Adrenal gland (tissue), 12 donors: ENCODE results near the gene VAPA. TPM values are rescaled to one million over a fixed set of nuclear protein-coding genes. Genes with fewer than 3 reads are reported as not detected.

Source experiments
- DNase-seq, 7 donors: peaks; one replicate each; pipeline ENCODE4 v3.0.0-alpha.2; 2019 to 2020
- H3K27ac ChIP-seq, 5 donors: fragments of 200-600 bp; sonication (generic) in 4 of 5; 1 replicate in 3 of 5; 2 replicates in 2 of 5; pipeline versions ENCODE4 v1.5.1 to v1.8.0; 2016 to 2020; ENCODE audit warnings: mild to moderate bottlenecking in 1 of 5
- H3K27me3 ChIP-seq: fragments of 200-600 bp; 2 replicates; pipeline ENCODE4 v1.8.0; 2021
- H3K36me3 ChIP-seq, 2 donors: fragments of 200-600 bp; replicated peaks in 1 of 2; 1 replicate in 1 of 2; 2 replicates in 1 of 2; pipeline versions ENCODE4 v1.5.1 to v1.8.0; 2018 to 2022
- H3K4me1 ChIP-seq, 2 donors: fragments of 200-600 bp; replicated peaks in 1 of 2; 1 replicate in 1 of 2; 2 replicates in 1 of 2; pipeline versions ENCODE4 v1.5.1 to v1.8.0; 2018 to 2021
- H3K4me3 ChIP-seq, 4 donors: fragments of 200-600 bp; sonication (generic) in 3 of 4; one replicate each; pipeline ENCODE4 v1.5.1; 2016 to 2018
- H3K9me3 ChIP-seq, 3 donors: fragments of 200-600 bp; sonication (generic) in 1 of 3; replicated peaks in 1 of 3; 1 replicate in 2 of 3; 2 replicates in 1 of 3; pipeline versions ENCODE4 v1.5.1 to v1.8.0; 2016 to 2021
- CTCF ChIP-seq, 6 experiments: fragments of 450-650 bp in 4 of 6; fragments of 200-600 bp in 2 of 6; sonication (generic) in 1 of 6; IDR thresholded peaks; 1 replicate in 5 of 6; 2 replicates in 1 of 6; pipeline versions ENCODE4 v1.5.1 to v1.8.0; 2016 to 2021; ENCODE audit warnings: antibody characterized with exemption in 6 of 6, mild to moderate bottlenecking in 2 of 6, moderate library complexity in 1 of 6
- POLR2A ChIP-seq, 2 donors: fragments of 450-650 bp; IDR thresholded peaks; one replicate each; pipeline ENCODE4 v1.6.1; 2017; ENCODE audit warnings: antibody characterized with exemption in 2 of 2, mild to moderate bottlenecking in 2 of 2, moderate library complexity in 1 of 2
- WGBS, 4 donors: extraction: QIAGEN DNeasy Blood & Tissue Kit in 2 of 4; methylation state at CpG; one replicate each; pipeline versions ENCODE4 v1.1.5 to v1.1.7; 2013 to 2017; 5-methylcytosine and 5-hydroxymethylcytosine counted together
- intact Hi-C, 2 donors: fragments of 100-400 bp; cut with DNase I; formaldehyde crosslinking; loops; one replicate each; pipeline versions ENCODE4 v1.14.1 to v1.15.0; 2022 to 2023
- polyA plus RNA-seq, 3 donors: library from polyadenylated mRNA; stranded (reverse); fragments of 200-250 nt in 2 of 3; fragments of 350-450 nt in 1 of 3; fragmentation: Illumina TruSeq in 1 of 3; extraction: RNeasy Lipid Tissue Mini Kit (QIAGEN cat#74804) in 1 of 3; gene quantifications; one replicate each; pipeline ENCODE4 v1.2.3, GENCODE V29; 2013 to 2014
- total RNA-seq, 9 donors: library from RNA; depleted of rRNA in 4 of 9; stranded (reverse); fragments of >200 nt in 4 of 9; fragments of 120-200 nt in 1 of 9; fragmentation: NEBNext Ultra II Directional in 1 of 9; extraction: Animal tissue kit (Norgen Biotek cat#: 25700) in 1 of 9; gene quantifications; one replicate each; pipeline versions ENCODE4 v1.1.0 to v1.2.4, GENCODE V29; 2013 to 2023
- donor health status: healthy with polysubstance abuse.
- donor health status: Bipolar disorder and iron deficiency.
- donor health status: DM: yes; HTN: yes; CAD: no.
- donor health status: DM: no; HTN: no; CAD: no.
- donor health status: DM: no; HTN: no; CAD: no.
- donor health status: DM: yes; HTN: yes; CAD: no.

The VAPA gene
- total and polyA plus RNA-seq, 12 donors: 71.3 to 900 (median 436) TPM

GRCh38 chr18:9982711-9983110 lies 68.9 kb downstream of the VAPA start:
- no peak overlapping the region for H3K27ac ChIP-seq
- no peak for DNase-seq
- no peaks in the 10 kb centered on the region for H3K4me1 ChIP-seq
- H3K9me3 ChIP-seq: no peaks in the 10 kb centered on the region
- no peaks in the 10 kb centered on the region for H3K27me3 ChIP-seq
- TF ChIP-seq POLR2A (IDR thresholded peaks at IDR 0.05) (no peak), CTCF (IDR thresholded peaks at IDR 0.05) (no peak)
- 89 to 91% (median 90%) methylated on average over 4 to 5 of the region's 5 CpGs for WGBS, 4 donors
- H3K36me3 ChIP-seq: no peaks in the 10 kb centered on the region
- no peak overlapping the region for H3K4me3 ChIP-seq
- intact Hi-C loops: no loop called here

GRCh38 chr18:9984080-9984479 lies 70.3 kb downstream of the VAPA start:
- H3K27ac ChIP-seq: no peak overlapping the region
- H3K27me3 ChIP-seq: no peaks in the 10 kb centered on the region
- intact Hi-C loops: no loop called here
- WGBS, 4 donors: 75 to 81% (median 79%) methylated on average over 5 of the region's 5 CpGs
- no peaks in the 10 kb centered on the region for H3K9me3 ChIP-seq
- H3K36me3 ChIP-seq: no peaks in the 10 kb centered on the region
- no peak for DNase-seq
- H3K4me1 ChIP-seq: no peaks in the 10 kb centered on the region
- H3K4me3 ChIP-seq: no peak overlapping the region
- TF ChIP-seq CTCF (IDR thresholded peaks at IDR 0.05): no peak
- no peak for TF ChIP-seq POLR2A (IDR thresholded peaks at IDR 0.05)

- no peaks in the 10 kb centered on the region for H3K9me3 ChIP-seq
- TF ChIP-seq CTCF (IDR thresholded peaks at IDR 0.05): no peak
- TF ChIP-seq POLR2A (IDR thresholded peaks at IDR 0.05): no peak
- no peak for DNase-seq
- intact Hi-C loops: no loop called here
- WGBS, 4 donors: 80 to 85% (median 85%) methylated on average over 4 of the region's 4 CpGs
- no peaks in the 10 kb centered on the region for H3K27me3 ChIP-seq
- H3K4me3 ChIP-seq: no peak overlapping the region
- no peaks in the 10 kb centered on the region for H3K36me3 ChIP-seq
- no peak overlapping the region for H3K27ac ChIP-seq
- H3K4me1 ChIP-seq: no peaks in the 10 kb centered on the region
Measured at GRCh38 chr18:9985641-9986040, 71.8 kb downstream of the VAPA start.

- Histone ChIP-seq H3K4me1 (no peaks in the 10 kb centered on the region), H3K27ac (no peak overlapping the region), H3K36me3 (no peaks in the 10 kb centered on the region), H3K27me3 (no peaks in the 10 kb centered on the region), H3K4me3 (no peak overlapping the region), H3K9me3 (no peaks in the 10 kb centered on the region)
- TF ChIP-seq POLR2A (IDR thresholded peaks at IDR 0.05): no peak
- no peak for TF ChIP-seq CTCF (IDR thresholded peaks at IDR 0.05)
- no peak for DNase-seq
- intact Hi-C loops: no loop called here
- 83 to 90% (median 85%) methylated on average over 17 of the region's 17 CpGs for WGBS, 4 donors
Measured at GRCh38 chr18:9986156-9986930, 72.5 kb downstream of the VAPA start.
